Myocyte (in vitro differentiated cells): ENCODE results near the gene TET2. TPM values are rescaled to one million over a fixed set of nuclear protein-coding genes. Genes with fewer than 3 reads are reported as not detected.
A peak's percentile ranks its signal among the peaks of the same experiment; 100 is the strongest.
"Not testable (repeated sequence)": the region's sequence is repeated elsewhere in the genome, so short reads cannot be mapped to it uniquely, and the experiment has no call there.

Experiments used
- DNase-seq: peaks from one replicate; pipeline ENCODE4 v3.0.0-alpha.2; 2012; ENCODE audit warnings: low read depth
- total RNA-seq: library from RNA; depleted of rRNA; stranded (reverse); fragments of >200 nt; gene quantifications from 2 replicates; pipeline ENCODE4 v1.2.3, GENCODE V29; 2014

The TET2 gene
- total RNA-seq, 1 donor from 2014 or later = 18.6 TPM

- DNase-seq = no peak
Measured at GRCh38 chr4:105282489-105282888, 135.8 kb downstream of the TET2 start.

GRCh38 chr4:105283501-105283900 is 136.8 kb downstream of the TET2 start:
- DNase-seq = peak; percentile 11

- no peak for DNase-seq
Measured at GRCh38 chr4:105288121-105288520, 141.4 kb downstream of the TET2 start.

GRCh38 chr4:105291925-105292324 is 145.2 kb downstream of the TET2 start:
- DNase-seq = no peak

GRCh38 chr4:105293360-105293759 is 146.7 kb downstream of the TET2 start:
- DNase-seq = no peak

GRCh38 chr4:105296672-105297071 is 150.0 kb downstream of the TET2 start:
- DNase-seq = no peak

GRCh38 chr4:105299027-105299426 is 152.4 kb downstream of the TET2 start:
- not testable (repeated sequence) for DNase-seq

- no peak for DNase-seq
Measured at GRCh38 chr4:105304085-105304484, 157.4 kb downstream of the TET2 start.

GRCh38 chr4:105305019-105305836 is 158.6 kb downstream of the TET2 start:
- DNase-seq = no peak

GRCh38 chr4:105306158-105306781 is 159.6 kb downstream of the TET2 start:
- no peak for DNase-seq

GRCh38 chr4:105306820-105307219 is 160.1 kb downstream of the TET2 start:
- no peak for DNase-seq

GRCh38 chr4:105318486-105318885 is 171.8 kb downstream of the TET2 start:
- no peak for DNase-seq

GRCh38 chr4:105327222-105327621 is 180.5 kb downstream of the TET2 start:
- DNase-seq = no peak

GRCh38 chr4:105327956-105328355 is 181.3 kb downstream of the TET2 start:
- DNase-seq = no peak

- peak; percentile 40 for DNase-seq
Measured at GRCh38 chr4:105329081-105329480, 182.4 kb downstream of the TET2 start.
